A204.1 (cell line): ENCODE results near the gene ATE1.

Experiments
- FAIRE-seq: peaks from 2 replicates; lab custom pipeline; 2012; peaks lifted over from hg19 to GRCh38; lab: Jason Lieb, UNC

The ATE1 gene

DNA sequence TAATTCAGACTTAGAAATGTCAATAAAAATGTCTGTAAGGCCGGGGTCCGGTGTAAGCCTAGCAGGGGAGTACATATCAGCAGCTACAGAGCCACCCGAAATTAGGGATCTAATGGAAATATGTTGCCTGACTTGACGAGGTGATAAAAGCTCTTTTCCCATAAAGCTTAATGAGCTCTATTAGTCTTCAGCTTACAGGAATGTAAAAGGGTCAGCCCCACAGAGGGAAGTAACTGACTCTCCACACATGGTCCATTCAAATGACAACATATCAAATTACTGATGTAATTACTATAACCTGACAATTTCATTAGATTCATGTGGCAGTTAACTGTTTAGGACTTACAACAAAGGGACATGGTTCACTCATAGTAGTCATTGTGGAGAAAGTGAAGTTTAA, 62.3 kb downstream of the ATE1 start:
- FAIRE-seq, result no peak

DNA sequence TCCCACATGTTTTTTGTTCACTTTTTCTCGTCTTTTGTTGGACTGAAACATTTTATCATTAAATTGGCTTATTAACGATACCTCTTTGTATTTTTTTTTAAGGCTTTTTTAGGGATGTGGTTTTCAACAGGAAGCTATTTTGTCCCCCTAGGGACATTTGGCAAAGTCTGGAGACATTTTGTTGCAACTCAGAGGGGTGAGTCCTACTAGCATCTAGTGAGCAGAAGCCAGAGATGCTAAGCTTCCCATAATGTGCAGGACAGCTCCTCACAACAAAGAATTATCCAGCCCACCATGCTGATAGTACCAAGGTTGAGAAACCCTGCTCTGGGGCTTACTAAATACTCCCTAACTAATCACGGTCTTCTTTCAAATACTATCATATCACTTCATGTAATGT, 63.2 kb downstream of the ATE1 start:
- no peak for FAIRE-seq

DNA sequence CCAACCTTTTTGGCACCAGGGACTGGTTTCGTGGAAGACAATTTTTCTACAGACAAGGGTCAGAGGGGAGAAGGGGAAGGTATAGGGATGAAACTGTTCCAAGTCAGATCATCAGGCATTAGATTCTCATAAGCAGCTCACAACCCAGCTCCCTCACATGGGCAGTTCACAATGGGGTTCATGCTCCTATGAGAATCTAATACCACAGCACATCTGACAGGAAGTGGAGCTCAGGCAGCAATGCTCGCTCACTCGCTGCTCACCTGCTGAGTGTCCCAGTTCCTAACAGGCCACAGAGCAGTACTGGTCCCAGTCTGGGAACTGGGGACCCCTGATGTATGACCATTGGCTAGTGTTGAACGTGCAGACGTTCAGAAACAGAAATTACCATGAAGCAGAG, 63.7 kb downstream of the ATE1 start:
- FAIRE-seq, result no peak

DNA sequence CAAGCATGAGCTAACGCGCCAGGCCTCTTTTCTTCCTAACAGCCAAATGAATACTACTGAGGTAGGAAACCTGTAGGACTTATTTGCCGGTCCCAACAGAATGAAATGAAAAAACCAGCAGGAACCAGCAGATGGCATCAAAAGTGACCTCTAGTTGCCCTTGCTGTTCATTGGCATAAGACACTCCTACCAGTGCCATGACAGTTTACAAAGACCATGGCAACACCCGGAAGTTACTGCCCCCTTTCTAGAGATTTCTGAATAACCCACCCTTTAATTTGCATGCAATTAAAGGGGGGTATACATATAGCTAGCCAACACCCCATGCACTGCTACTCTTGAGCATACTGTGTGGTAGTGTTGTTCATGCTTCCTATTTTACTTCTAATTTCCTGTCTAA, 65.2 kb downstream of the ATE1 start:
- no peak for FAIRE-seq

DNA sequence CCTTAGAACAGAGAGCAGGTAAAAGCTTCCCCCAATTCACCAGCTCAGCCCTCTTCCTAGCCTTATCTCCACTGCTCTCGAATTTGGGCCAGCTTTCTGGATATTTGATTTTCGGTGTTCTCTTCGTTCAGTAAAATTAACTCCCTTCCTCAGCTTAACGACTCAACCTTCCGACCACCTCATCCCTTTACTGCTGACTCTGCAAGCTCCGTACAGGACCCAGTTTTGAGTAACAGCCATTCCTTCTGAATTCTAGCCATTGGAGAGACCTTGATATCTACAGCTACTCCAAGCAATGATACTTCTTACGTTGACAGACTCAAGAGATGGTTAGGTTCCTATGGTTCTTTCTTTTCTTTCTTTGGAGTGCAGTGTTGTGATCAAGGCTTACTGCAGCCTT, 65.8 kb downstream of the ATE1 start:
- FAIRE-seq, result no peak

DNA sequence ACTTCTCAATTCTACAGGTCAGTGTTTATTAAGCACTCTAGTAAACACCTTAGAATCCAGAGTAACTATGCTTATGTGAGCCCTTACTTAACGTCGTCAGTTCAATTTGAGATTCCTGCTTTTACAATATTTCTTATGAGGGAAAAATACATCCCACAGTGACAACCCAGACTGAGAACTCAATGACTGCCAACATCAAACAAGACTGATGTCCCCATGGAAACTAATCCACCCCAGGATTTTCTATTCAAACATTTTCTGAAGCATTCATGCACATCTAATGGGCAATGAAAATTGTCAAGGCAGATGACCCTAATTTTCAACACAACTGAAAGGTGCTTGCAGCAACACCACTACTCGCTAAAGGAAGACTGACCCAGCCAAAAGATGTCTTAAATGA, 67.0 kb downstream of the ATE1 start:
- FAIRE-seq, result no peak

DNA sequence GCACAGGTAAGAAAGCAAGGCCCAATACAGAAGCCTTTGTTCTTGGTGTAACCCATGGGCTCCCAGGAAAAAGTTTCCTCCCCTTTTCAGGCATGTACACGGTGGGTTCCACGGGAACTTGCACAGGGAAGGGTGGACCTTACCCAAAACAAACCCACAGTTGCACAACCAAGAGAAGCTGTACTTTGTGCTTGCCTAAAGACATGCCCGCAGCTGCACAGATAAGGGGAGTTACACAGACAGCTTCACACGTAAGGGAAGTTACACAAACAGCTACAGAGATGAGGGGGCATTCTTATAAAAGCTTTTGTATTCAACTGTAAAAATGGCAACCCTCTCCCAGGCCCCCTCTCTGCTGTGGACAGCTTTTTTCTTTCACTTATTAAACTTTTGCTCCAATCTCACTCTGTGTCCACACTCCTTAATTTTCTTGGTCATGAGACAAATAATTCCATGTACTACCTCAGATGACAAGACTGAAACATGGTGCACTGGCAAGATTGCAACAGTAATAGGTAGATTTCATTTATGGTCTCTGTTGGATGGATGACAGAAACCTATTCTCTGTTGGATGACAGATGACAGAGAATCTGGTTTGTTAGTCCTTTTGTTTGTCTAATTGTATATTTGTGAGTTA, 72.9 kb downstream of the ATE1 start:
- no peak for FAIRE-seq

DNA sequence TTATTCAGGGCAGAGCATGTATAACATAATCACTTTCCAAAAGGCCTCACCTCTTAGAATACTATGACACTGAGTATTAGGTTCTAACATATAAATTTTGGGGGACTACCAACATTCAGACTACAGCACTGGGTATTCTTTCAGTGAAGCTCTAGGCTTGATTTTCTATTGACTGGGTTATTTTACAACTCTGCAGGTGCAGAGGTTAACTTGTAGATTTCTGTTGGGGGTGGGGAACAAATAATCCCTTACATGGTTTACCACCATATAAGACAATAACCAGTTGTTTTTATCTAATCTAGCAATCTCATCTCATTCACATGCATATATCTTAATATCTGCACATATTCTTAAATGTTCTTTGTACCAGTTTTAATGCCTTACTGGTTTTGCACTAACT, 73.9 kb downstream of the ATE1 start:
- FAIRE-seq, result no peak

DNA sequence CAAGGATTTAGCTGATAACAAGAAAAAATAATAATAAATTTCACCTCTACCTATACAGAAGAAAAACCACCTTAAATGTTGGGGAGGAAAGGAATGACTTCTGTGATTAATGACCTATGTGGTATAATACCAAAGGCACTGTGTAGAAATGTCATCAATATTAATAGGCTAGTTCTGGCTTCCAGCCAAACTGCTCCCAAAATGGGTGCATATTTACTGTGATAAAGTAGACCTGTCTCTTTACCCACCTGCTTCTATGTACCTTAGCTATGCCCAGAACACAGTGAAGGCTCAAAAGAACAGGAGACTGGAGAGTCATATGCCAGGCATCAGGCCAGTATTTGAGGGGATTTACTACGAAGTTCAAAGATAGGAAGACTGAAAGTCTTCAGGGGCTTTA, 76.0 kb downstream of the ATE1 start:
- no peak for FAIRE-seq

DNA sequence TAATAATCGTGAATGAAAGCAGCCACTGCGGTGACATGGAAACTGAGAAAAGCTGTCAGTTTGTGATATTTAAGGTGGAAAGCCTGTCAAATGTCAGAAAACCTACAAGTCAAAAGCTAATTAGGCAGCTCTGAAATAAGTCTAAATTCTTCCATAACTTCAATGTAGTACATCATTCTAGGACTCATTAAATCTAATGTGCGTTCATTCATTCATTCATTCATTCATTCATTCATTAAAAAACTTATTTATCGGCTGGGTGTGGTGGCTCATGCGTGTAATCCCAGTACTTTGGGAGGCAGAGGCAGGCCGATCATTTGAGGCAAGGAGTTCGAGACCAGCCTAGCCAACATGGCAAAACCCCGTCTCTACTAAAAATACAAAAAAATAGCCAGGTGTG, 79.7 kb downstream of the ATE1 start:
- FAIRE-seq, result no peak

DNA sequence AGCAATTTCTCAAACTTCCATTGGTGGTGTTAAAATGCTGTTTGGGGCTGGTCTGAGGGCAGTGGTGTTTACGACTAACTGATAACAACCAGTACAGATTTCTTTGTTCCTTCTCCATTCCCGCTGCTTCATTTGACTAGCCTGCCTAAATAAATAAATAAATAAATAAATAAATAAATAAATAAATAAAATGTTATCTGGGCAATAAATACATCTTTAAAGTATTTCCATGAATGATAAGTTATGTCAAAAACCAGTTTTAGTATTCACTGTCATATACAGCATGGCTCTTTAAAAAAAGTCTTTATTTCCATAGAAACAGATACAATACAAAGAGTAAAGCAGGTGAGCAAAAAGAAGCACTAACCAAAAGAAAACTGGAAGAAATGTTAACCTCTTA, 81.3 kb downstream of the ATE1 start:
- FAIRE-seq, result no peak

DNA sequence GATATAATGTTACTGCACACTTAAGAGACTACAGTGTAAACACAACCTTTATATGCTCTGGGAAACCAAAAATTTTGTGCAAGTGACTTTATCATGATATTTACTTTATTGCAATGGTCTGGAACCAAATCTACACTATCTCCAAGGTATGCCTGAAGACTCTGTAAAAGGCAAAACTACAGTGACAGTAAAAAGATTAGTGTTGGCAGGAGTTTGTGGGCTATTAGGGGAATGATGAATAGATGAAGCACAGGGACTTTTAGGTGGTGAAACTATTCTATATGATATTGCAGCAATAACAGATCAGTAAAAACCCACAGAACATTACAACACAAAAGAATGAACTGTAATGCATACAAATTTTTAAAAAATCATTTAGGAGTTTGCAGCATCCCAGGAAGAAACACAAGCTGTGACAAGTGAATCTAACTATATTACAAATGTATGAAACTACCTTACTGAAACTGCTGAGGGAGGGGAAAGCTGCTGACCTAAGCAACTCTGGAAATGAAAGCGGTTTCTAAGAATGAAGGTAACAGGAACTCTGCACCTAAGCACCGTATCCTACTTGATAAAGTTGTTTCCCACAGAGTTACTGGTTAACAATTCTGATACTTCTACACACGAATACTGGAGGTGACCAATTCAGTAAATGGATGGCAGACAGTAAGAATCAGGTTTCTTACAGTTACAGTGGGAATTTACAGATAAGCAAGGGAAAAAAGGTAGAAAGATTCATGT, 82.6 kb downstream of the ATE1 start:
- FAIRE-seq, result no peak

DNA sequence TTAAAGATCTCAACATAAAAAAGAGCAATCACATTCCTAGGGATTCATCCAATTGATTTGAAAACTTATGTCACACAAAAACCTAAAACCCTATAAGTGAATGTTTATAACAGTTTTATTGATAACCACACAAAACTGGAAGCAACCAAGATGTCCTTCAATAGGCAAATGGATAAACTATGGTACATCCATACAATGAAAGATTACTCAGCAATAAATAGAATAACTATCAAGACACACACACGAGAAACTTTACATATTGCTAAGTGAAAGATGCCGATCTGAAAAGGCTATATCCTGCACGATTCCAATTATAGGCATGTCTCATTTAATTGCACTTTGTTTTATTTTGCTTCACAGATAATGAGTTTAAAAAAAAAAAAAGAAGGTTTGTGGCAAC, 83.3 kb downstream of the ATE1 start:
- FAIRE-seq, result no peak

DNA sequence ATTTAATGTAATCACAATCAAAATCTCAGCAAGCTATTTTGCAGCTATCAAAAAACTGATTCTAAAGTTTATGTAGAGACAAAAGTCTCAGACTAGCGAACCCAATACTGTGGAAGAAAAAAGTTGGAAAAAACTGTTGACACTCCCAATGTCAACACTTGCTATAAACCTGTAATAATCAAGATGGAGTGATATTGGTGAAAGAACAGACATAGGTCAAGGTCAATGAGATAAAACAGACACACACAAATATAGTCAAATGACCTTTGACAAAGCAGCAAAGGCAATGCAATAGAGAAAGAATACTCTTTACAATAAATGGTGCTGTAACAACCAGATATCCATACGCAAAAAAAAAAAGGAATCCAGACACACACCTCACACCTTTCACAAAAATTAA, 84.5 kb downstream of the ATE1 start:
- no peak for FAIRE-seq

DNA sequence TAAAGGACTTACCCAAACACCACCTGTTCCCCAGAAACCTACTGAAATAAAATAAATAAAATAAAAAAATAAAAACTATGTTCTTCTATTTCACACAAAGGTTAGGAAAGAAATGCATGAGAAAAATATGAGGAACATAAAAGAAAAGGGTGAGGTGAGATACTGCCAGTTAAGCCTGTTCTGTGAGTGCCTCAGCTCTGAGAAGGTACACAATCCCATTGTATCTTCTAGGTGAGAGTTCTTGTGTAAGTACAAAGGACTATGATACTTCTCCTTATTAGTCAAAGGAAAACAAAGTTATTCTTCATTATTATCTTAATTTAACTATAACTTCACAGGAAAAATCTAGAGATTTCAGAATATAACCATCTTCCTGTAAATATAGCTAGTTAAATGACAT, 86.0 kb downstream of the ATE1 start:
- FAIRE-seq, result no peak

DNA sequence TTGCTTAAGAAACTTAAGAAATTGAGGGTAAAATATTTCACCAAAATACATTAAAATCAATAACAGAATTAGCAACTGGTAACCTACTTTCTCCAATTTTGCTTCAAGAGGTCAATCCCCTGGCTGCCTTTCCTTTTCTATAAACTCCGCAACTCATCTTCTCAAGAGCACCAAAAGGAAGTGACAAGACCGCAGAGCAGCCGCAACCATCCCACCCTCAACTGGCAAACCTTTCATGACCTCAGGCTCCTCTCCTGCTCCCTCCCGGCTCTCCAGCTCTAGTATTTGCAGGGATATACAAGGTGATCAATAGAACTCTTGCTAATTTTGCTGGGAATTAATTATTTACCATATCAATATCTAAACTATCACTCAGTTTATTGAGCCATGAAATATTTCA, 88.9 kb downstream of the ATE1 start:
- no peak for FAIRE-seq

DNA sequence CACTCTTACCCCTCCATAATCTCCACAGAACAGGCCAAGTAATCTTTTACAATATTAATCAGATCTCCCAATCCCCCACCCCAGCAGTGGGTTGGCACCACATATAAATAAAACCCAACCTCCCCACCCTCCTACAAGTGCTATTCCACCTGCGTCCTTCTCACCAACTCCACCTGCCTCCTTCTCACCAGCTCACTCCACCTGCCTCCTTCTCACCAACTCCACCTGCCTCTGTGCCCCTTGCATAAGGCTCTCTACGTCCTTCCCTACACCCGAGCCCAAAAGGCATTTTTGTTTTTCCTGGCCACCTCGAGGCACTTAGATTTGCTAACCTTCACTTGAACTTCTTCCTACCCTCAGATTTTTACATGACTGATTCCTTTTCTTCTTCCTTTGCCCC, 89.7 kb downstream of the ATE1 start:
- no peak for FAIRE-seq

DNA sequence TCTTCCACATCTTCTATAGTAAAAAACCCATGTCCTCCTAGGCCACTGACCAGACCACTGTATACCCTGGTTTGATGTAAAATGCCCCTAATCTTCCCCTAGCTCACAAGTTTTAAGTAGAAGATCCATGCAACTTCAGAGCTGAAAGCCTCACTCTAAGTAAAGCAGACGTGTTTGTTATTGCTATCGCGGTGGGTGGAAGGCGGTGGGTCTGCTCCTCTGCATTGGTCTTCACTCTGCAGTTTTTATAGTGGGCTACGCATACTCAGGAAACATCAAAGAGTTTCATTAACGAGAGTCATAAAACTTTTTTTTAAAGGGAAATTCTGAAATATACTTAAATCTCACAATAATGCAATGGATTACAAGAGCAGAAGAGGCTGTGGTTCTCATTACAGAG, 91.7 kb downstream of the ATE1 start:
- no peak for FAIRE-seq

DNA sequence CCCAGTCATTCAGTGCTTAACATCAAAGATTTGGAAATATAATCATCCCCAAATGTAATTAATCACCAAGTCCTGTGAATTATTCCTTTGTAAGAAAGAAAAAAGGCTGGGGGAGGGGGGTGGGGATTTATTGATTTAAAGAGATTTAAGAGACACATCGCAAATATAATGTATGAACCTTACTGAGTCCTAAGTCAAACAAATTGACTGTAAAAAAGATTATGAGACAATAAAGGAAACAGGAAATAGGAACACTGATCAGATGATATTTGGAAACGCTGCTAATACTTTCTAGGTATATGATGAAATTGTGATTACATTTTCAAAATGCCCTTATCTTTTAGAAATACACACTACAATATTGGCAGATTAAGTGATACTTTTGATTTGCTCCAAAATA, 92.5 kb downstream of the ATE1 start:
- no peak for FAIRE-seq

DNA sequence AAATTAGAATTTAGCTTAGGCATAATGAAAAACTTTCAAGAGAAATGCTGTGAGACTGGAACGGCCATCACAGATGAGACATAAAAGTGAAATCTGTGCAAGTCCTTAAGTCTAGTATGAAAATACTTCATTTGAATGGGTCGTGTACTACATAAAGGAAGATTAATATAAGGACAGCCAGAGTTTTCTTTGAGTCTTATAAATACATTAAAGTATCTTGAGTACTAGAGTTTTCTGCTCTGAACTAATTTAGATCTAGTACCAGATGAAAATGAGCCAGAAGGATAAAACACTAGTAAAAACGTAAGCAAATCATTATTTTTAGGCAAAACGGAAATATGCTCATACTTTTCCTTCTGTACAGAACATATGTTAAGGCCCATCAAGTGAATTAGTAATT, 93.1 kb downstream of the ATE1 start:
- no peak for FAIRE-seq

DNA sequence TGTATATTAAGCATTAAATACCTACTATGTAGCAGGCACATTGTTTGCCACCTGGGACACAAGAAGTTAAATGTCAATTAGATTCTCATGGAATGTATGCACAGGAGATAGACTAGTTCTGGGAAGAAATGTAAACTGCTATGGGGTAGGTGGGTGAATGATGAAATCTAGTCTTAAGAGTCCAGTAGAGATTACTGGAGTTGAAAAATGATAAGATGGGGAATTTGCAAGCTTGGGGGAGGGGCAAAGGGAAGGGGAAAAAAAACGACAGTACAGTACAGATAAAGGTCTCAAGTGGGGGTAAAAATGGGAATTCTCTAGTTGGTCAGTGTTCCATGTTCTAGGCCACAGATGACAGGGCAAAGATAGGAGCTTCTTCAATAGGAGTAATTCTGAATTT, 94.4 kb downstream of the ATE1 start:
- FAIRE-seq, result no peak

DNA sequence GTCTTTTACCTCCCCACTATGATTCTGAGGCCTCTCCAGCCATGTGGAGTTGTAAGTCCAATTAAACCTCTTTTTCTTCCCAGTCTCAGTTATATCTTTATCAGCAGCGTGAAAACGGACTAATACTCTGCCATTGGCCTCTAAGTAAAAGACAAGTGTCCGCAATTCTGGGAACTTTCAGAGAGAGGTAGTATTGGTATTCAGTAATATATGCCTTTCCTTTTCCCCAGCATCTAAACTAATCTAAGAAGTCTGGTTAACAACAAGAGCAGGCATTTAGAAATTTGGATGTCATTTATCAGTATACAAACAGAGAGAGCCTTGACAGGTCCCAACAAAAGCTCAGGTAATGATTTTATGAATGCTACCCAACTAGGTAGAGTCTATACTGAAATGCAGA, 95.2 kb downstream of the ATE1 start:
- no peak for FAIRE-seq

DNA sequence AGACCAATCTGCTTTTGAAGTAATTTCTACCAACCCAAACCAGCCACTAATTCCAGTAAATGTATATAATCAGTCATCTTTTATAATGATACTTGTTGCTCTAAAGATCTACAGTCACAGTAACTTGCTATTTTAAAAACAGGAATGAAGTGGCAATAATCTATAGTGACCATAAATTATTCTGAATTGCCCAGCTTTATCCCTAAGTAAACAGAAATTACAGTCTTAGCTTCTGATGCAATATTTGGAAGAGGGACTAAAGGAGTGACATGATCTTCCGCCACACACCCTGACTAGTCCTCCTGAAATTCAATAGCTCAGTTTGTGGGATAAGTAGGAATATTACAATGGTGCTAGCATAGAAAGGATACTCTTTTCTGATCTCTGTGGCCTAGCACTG, 96.1 kb downstream of the ATE1 start:
- no peak for FAIRE-seq

DNA sequence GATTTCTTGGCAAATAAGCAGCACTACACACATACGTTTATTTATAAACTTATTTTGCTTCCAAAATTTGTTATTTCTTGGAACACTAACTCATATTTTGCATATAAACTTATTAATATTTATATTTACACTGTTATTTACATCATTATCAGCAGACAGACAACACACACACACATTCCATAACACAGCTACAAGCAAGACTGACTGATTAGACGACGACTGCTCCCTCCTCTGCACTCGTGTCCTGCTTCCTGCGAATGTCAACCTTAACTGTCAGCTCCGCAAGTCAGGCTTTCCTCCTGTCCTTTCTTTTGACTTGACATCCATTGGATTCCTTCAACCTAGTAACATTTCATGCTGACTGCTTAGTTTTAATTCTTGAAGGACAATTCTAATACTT, 96.6 kb downstream of the ATE1 start:
- FAIRE-seq, result no peak

DNA sequence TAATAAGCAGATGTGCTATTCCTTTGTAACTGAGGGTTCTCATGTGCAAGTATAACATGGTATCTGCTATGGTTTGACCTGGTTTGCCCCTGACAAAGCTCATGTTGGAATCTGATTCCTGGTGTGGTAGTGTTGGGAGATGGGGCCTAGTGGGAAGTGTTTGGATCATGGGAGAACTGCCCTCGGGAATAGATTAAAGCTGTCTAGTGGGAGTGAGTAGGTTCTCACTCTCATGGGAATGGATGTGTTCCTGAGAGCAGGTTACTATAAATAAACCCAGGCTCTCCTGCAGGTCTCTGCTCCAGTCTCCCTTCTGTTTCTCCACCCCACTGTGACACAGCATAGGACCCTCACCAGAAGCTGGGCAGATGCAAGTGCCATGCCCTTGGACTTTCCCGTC, 97.7 kb downstream of the ATE1 start:
- no peak for FAIRE-seq
